Measurements from ENCODE around the gene STK39. TPM values are rescaled to one million over a fixed set of nuclear protein-coding genes. Genes with fewer than 3 reads are reported as not detected.

STK39 gene
- total RNA-seq, 6 experiments from 2014 or later, result 0.29 to 1.2 (median 0.60) TPM

- no peak overlapping the region for H3K27ac ChIP-seq
- peaks cover 0 to 8% (median 0%) of the 10 kb centered on the region in 4 donors for H3K4me1 ChIP-seq
- 25% methylated on average over 9 of the region's 11 CpGs for WGBS (ENCODE audit: insufficient coverage, low coverage, low lambda C conversion rate, missing lambda C conversion rate)
- no peak for ATAC-seq
- no peaks in the 10 kb centered on the region for H3K36me3 ChIP-seq
- no peaks in the 10 kb centered on the region for H3K27me3 ChIP-seq
- peak overlapping the region; percentile 49 to 67 (median 57) for H3K4me3 ChIP-seq
- H3K9me3 ChIP-seq, result no peaks in the 10 kb centered on the region
- intact Hi-C loops (cut with DNase I), result no loop called here
- TF ChIP-seq CTCF (IDR thresholded peaks at IDR 0.05) (no peak), POLR2A (IDR thresholded peaks at IDR 0.05) (no peak)
- DNase-seq, result no peak
Measured at GRCh38 chr2:168246072-168246482, 1.3 kb downstream of the STK39 start.

- Histone ChIP-seq H3K4me1 (peaks cover 0 to 8% (median 0%) of the 10 kb centered on the region in 4 donors), H3K27ac (no peak overlapping the region), H3K27me3 (no peaks in the 10 kb centered on the region), H3K36me3 (no peaks in the 10 kb centered on the region), H3K9me3 (no peaks in the 10 kb centered on the region), H3K4me3 (no peak overlapping the region)
- intact Hi-C loops (cut with DNase I), result no loop called here
- ATAC-seq (no peak), DNase-seq (no peak)
- TF ChIP-seq POLR2A (IDR thresholded peaks at IDR 0.05) (no peak), CTCF (IDR thresholded peaks at IDR 0.05) (no peak)
- WGBS (ENCODE audit: insufficient coverage, low coverage, low lambda C conversion rate, missing lambda C conversion rate), result 79% methylated on average over 7 of the region's 7 CpGs
Measured at GRCh38 chr2:168245074-168245825, 2.1 kb downstream of the STK39 start.

GRCh38 chr2:168244318-168244717 is 3.1 kb downstream of the STK39 start:
- ATAC-seq, result no peak
- H3K36me3 ChIP-seq, result no peaks in the 10 kb centered on the region
- H3K9me3 ChIP-seq, result no peaks in the 10 kb centered on the region
- intact Hi-C loops (cut with DNase I), result no loop called here
- H3K4me1 ChIP-seq, result peaks cover 0 to 8% (median 0%) of the 10 kb centered on the region in 4 donors
- DNase-seq, result no peak
- no peak overlapping the region for H3K27ac ChIP-seq
- TF ChIP-seq CTCF (IDR thresholded peaks at IDR 0.05) (no peak), POLR2A (IDR thresholded peaks at IDR 0.05) (no peak)
- 68% methylated on average over 7 of the region's 8 CpGs for WGBS (ENCODE audit: insufficient coverage, low coverage, low lambda C conversion rate, missing lambda C conversion rate)
- H3K27me3 ChIP-seq, result no peaks in the 10 kb centered on the region
- H3K4me3 ChIP-seq, result no peak overlapping the region

- no peaks in the 10 kb centered on the region for H3K36me3 ChIP-seq
- ATAC-seq, result no peak
- no peak for DNase-seq
- H3K4me1 ChIP-seq, result peaks cover 0 to 8% (median 0%) of the 10 kb centered on the region in 4 donors
- no peak for TF ChIP-seq POLR2A (IDR thresholded peaks at IDR 0.05)
- no peak for TF ChIP-seq CTCF (IDR thresholded peaks at IDR 0.05)
- no peaks in the 10 kb centered on the region for H3K27me3 ChIP-seq
- 93% methylated on average over 5 of the region's 5 CpGs for WGBS (ENCODE audit: insufficient coverage, low coverage, low lambda C conversion rate, missing lambda C conversion rate)
- intact Hi-C loops (cut with DNase I), result no loop called here
- no peak overlapping the region for H3K27ac ChIP-seq
- H3K9me3 ChIP-seq, result no peaks in the 10 kb centered on the region
- H3K4me3 ChIP-seq, result no peak overlapping the region
Measured at GRCh38 chr2:168243061-168243460, 4.3 kb downstream of the STK39 start.

All from right lobe of liver (tissue), 6 donors.